Activated naive CD4-positive, alpha-beta T cell treated with anti-CD3 and anti-CD28 coated beads, Interleukin-2, amount 50 U/mL, for 72 hours (primary cell): ENCODE data around the gene PROM1. TPM values are rescaled to one million over a fixed set of nuclear protein-coding genes. Genes with fewer than 3 reads are reported as not detected.
A peak's percentile ranks its signal among the peaks of the same experiment; 100 is the strongest.

ENCODE experiments used
- ATAC-seq, 2 donors: fragments of 150-1000 bp; cut with Tn5 transposase; 2 replicates each; pipeline ENCODE4 v1.10.0; 2021; ENCODE audit warnings: mild to moderate bottlenecking in 2 of 2, moderate library complexity in 2 of 2
- DNase-seq, 2 donors: peaks; one replicate each; pipeline ENCODE4 v3.0.0; 2021 to 2022; ENCODE audit warnings: low spot score in 2 of 2
- H3K27ac Mint-ChIP-seq, 2 donors: one replicate each; pipeline ENCODE4 v1.8.0; 2022; ENCODE audit warnings: mild to moderate bottlenecking in 2 of 2, mixed read lengths in 2 of 2
- H3K36me3 Mint-ChIP-seq, 2 donors: one replicate each; pipeline ENCODE4 v1.8.0; 2022; ENCODE audit warnings: mixed read lengths in 2 of 2
- H3K9me3 Mint-ChIP-seq, 2 donors: one replicate each; pipeline ENCODE4 v1.8.0; 2022; ENCODE audit warnings: mixed read lengths in 2 of 2
- total RNA-seq, 2 donors: library from RNA; stranded (reverse); gene quantifications; one replicate each; pipeline ENCODE4 v1.2.3, GENCODE V29; 2022

The PROM1 gene, protein sequence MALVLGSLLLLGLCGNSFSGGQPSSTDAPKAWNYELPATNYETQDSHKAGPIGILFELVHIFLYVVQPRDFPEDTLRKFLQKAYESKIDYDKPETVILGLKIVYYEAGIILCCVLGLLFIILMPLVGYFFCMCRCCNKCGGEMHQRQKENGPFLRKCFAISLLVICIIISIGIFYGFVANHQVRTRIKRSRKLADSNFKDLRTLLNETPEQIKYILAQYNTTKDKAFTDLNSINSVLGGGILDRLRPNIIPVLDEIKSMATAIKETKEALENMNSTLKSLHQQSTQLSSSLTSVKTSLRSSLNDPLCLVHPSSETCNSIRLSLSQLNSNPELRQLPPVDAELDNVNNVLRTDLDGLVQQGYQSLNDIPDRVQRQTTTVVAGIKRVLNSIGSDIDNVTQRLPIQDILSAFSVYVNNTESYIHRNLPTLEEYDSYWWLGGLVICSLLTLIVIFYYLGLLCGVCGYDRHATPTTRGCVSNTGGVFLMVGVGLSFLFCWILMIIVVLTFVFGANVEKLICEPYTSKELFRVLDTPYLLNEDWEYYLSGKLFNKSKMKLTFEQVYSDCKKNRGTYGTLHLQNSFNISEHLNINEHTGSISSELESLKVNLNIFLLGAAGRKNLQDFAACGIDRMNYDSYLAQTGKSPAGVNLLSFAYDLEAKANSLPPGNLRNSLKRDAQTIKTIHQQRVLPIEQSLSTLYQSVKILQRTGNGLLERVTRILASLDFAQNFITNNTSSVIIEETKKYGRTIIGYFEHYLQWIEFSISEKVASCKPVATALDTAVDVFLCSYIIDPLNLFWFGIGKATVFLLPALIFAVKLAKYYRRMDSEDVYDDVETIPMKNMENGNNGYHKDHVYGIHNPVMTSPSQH
- total RNA-seq, result under 1 TPM; 0.06 to 0.41 TPM

GRCh38 chr4:16083241-16084191, at the start of gene PROM1:
PROM1 (minus strand) TSS chr4:16084023; CDS start chr4:16075906, 8,117 bp downstream.
- Mint-ChIP-seq H3K9me3 (no peaks in the 10 kb centered on the region), H3K27ac (no peak within 1 kb of the TSS), H3K36me3 (peaks cover 16 to 17% of the 10 kb centered on the region in 2 donors)
- ATAC-seq, result peak in 1 of 2 donors; percentile 26
- DNase-seq, result peak in 1 of 2 donors; percentile 7

DNA sequence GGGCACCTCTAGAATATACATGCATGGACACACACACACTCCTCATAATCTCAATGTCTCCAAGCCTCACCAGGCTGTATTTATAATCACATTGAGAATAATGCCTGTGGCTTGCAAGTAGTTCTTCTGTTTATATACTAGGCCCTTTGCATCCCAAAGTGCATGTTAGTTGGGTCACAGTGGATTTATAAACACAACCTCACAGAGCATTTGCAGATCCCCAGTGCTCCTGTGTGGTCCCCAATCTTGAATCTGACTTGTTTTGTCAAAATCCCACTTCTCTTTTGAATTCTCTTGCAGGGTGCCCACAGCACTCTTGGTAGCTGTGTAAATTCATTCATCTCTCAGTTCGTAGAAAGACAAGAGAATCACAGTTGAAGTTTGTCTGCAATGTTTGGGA, 49.6 kb upstream of the PROM1 start:
- Mint-ChIP-seq H3K36me3 (peaks cover 0 to 8% of the 10 kb centered on the region in 2 donors), H3K27ac (no peak overlapping the region), H3K9me3 (peaks cover 4 to 13% of the 10 kb centered on the region in 2 donors)
- ATAC-seq (no peak), DNase-seq (no peak)

DNA sequence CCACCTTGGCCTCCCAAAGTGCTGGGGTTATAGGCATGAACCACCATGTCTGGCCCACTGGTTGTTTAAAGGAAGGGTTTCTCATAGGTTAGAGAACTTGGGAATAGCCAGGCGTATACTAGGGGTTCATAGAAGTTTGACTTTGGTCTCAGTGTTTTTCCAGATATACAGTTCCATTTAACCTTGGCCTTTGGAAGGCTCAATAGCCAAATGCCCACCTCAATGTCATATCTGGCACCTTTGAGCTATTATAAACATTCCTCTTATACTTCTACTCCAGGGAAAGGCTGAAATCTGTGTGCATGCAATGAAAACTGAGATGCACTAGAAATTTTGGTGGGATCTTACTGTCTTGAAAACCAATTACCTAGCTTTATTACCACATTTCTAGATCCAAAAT, 47.5 kb upstream of the PROM1 start:
- H3K9me3 Mint-ChIP-seq, result peaks cover 4 to 13% of the 10 kb centered on the region in 2 donors
- peaks cover 0 to 8% of the 10 kb centered on the region in 2 donors for H3K36me3 Mint-ChIP-seq

GRCh38 chr4:16129336-16129735, 45.5 kb upstream of the PROM1 start:
- no peak for DNase-seq
- Mint-ChIP-seq H3K36me3 (peaks cover 0 to 5% of the 10 kb centered on the region in 2 donors), H3K27ac (no peak overlapping the region), H3K9me3 (peaks cover 2 to 9% of the 10 kb centered on the region in 2 donors)
- ATAC-seq, result no peak

More for the DNA sequence above, 47.5 kb upstream of the PROM1 start:
- DNase-seq (no peak), ATAC-seq (no peak)
- no peak overlapping the region for H3K27ac Mint-ChIP-seq

- ATAC-seq, result no peak
- DNase-seq, result no peak
- Mint-ChIP-seq H3K9me3 (peaks cover 0 to 4% of the 10 kb centered on the region in 2 donors), H3K36me3 (peaks cover 0 to 4% of the 10 kb centered on the region in 2 donors), H3K27ac (peak overlapping the region in 1 of 2 donors; percentile 3)
These were observed 42.9 kb upstream of the PROM1 start for GRCh38 chr4:16126714-16127113.

GRCh38 chr4:16125571-16126445, 42.0 kb upstream of the PROM1 start:
- peaks cover 4% of the 10 kb centered on the region in 2 donors for H3K36me3 Mint-ChIP-seq
- no peak for DNase-seq
- ATAC-seq, result no peak
- H3K9me3 Mint-ChIP-seq, result peaks cover 7 to 8% of the 10 kb centered on the region in 2 donors
- peak overlapping the region; percentile 60 to 62 for H3K27ac Mint-ChIP-seq

- ATAC-seq, result no peak
- peak overlapping the region in 1 of 2 donors; percentile 90 for H3K27ac Mint-ChIP-seq
- peaks cover 13 to 20% of the 10 kb centered on the region in 2 donors for H3K9me3 Mint-ChIP-seq
- no peak for DNase-seq
- peaks cover 4 to 10% of the 10 kb centered on the region in 2 donors for H3K36me3 Mint-ChIP-seq
These were observed 40.4 kb upstream of the PROM1 start for GRCh38 chr4:16124232-16124631.

GRCh38 chr4:16123356-16124084, 39.7 kb upstream of the PROM1 start:
- Mint-ChIP-seq H3K36me3 (peaks cover 4 to 10% of the 10 kb centered on the region in 2 donors), H3K9me3 (peaks cover 13 to 21% of the 10 kb centered on the region in 2 donors), H3K27ac (peak overlapping the region; percentile 58 to 90)
- DNase-seq (no peak), ATAC-seq (no peak)

- peak; percentile 25 to 74 for DNase-seq
- ATAC-seq, result peak; percentile 83 to 91
- H3K9me3 Mint-ChIP-seq, result peaks cover 13 to 21% of the 10 kb centered on the region in 2 donors
- H3K27ac Mint-ChIP-seq, result peak overlapping the region; percentile 58 to 90
- H3K36me3 Mint-ChIP-seq, result peaks cover 4 to 10% of the 10 kb centered on the region in 2 donors
These were observed 39.0 kb upstream of the PROM1 start for GRCh38 chr4:16122784-16123183.

GRCh38 chr4:16122308-16122711, 38.5 kb upstream of the PROM1 start:
- peaks cover 13 to 21% of the 10 kb centered on the region in 2 donors for H3K9me3 Mint-ChIP-seq
- ATAC-seq (no peak), DNase-seq (no peak)
- H3K27ac Mint-ChIP-seq, result peak overlapping the region; percentile 58 to 90
- peaks cover 4 to 10% of the 10 kb centered on the region in 2 donors for H3K36me3 Mint-ChIP-seq

GRCh38 chr4:16120720-16121119, 36.9 kb upstream of the PROM1 start:
- peaks cover 13 to 21% of the 10 kb centered on the region in 2 donors for H3K9me3 Mint-ChIP-seq
- H3K27ac Mint-ChIP-seq, result peak overlapping the region in 1 of 2 donors; percentile 90
- peaks cover 4 to 10% of the 10 kb centered on the region in 2 donors for H3K36me3 Mint-ChIP-seq
- ATAC-seq (no peak), DNase-seq (no peak)

GRCh38 chr4:16119981-16120380, 36.2 kb upstream of the PROM1 start:
- peak overlapping the region in 1 of 2 donors; percentile 90 for H3K27ac Mint-ChIP-seq
- no peak for ATAC-seq
- peaks cover 4 to 10% of the 10 kb centered on the region in 2 donors for H3K36me3 Mint-ChIP-seq
- DNase-seq, result no peak
- peaks cover 13 to 21% of the 10 kb centered on the region in 2 donors for H3K9me3 Mint-ChIP-seq

DNA sequence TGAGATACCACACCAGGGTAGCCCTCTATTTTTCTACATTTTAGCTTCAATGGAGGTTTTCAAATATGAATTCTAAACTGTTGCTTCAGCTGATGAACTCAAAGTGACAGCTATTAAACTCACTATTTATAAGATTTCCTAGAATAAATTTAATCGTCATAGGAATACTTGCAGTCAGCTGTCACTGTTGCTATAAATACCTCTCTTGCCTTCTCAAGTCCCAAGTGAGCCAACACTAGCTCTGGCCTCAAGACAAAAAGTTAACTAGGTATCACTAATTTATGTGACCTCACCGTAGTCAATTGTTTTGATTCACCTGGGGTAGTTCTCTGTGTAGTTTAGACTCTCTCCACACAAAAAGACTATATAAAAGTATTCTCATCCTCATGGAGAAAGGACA, 34.3 kb upstream of the PROM1 start:
- Mint-ChIP-seq H3K27ac (no peak overlapping the region), H3K36me3 (peaks cover 4 to 10% of the 10 kb centered on the region in 2 donors), H3K9me3 (peaks cover 13 to 21% of the 10 kb centered on the region in 2 donors)
- DNase-seq (no peak), ATAC-seq (no peak)

DNA sequence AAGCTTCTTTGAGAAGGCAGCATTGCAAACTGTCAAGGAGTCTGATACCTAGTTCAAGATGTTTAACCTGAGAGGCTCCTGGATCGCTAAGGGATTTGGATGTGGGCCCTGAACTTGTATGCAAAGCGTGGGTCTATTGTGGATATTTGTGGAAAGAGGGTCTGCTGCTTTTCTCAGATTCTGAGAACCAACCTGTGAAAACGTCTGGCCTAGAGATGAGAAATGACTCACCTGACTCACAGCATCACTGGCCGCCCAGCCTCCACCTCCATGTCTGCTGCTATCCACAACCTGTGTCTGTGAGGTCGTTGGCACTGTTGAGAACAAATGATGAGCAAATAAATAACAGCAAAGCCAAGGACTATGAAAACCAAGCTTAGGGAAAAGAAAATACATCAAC, 33.3 kb upstream of the PROM1 start:
- Mint-ChIP-seq H3K9me3 (peaks cover 13 to 21% of the 10 kb centered on the region in 2 donors), H3K27ac (no peak overlapping the region), H3K36me3 (peaks cover 4 to 10% of the 10 kb centered on the region in 2 donors)
- ATAC-seq (no peak), DNase-seq (no peak)
